ENCODE measurements around the gene DNPEP. TPM values are rescaled to one million over a fixed set of nuclear protein-coding genes. Genes with fewer than 3 reads are reported as not detected.

The DNPEP gene
- total and polyA plus RNA-seq, 9 donors, result 23.4 to 72.9 (median 61.8) TPM

- WGBS, 3 donors, result 35 to 44% (median 38%) methylated on average over 5 of the region's 5 CpGs
- H3K4me1 ChIP-seq (ENCODE audit: insufficient read depth), result no peaks in the 10 kb centered on the region
- TF ChIP-seq, protein P1, sequence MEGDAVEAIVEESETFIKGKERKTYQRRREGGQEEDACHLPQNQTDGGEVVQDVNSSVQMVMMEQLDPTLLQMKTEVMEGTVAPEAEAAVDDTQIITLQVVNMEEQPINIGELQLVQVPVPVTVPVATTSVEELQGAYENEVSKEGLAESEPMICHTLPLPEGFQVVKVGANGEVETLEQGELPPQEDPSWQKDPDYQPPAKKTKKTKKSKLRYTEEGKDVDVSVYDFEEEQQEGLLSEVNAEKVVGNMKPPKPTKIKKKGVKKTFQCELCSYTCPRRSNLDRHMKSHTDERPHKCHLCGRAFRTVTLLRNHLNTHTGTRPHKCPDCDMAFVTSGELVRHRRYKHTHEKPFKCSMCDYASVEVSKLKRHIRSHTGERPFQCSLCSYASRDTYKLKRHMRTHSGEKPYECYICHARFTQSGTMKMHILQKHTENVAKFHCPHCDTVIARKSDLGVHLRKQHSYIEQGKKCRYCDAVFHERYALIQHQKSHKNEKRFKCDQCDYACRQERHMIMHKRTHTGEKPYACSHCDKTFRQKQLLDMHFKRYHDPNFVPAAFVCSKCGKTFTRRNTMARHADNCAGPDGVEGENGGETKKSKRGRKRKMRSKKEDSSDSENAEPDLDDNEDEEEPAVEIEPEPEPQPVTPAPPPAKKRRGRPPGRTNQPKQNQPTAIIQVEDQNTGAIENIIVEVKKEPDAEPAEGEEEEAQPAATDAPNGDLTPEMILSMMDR (IDR thresholded peaks at IDR 0.05), result no peak
- TF ChIP-seq POLR2A (IDR thresholded peaks at IDR 0.05) (no peak), EP300 (IDR thresholded peaks at IDR 0.05) (no peak)
- intact Hi-C loops (cut with DNase I), result no loop called here
- peaks cover 0 to 6% of the 10 kb centered on the region in 2 donors for H3K9me3 ChIP-seq
- H3K27ac ChIP-seq, result no peak overlapping the region
- H3K4me3 ChIP-seq, result no peak overlapping the region
- H3K27me3 ChIP-seq, result no peaks in the 10 kb centered on the region
- no peak for DNase-seq
- no peaks in the 10 kb centered on the region for H3K36me3 ChIP-seq
Observed at GRCh38 chr2:219335373-219335786, 52.3 kb downstream of the DNPEP start.

DNA sequence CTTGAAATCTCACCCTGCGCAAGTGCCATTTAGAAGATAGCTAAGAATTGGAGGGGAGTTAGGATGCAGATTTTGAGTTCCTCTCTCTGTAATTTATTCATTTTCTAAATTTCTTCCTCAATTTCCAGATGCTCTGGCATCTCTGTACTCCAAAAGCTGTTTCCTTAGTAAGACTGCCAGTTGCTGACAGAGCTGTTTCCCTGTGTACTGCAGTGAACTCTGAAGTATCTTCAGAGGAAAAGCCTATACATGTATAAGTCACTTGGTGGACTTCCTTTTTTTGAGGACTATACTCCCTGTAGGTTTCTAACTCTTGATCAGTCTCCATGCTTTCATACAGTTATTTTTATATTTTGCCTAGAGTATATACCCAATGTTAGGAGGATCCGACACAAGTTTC is 53.6 kb downstream of the DNPEP start:
- Histone ChIP-seq H3K4me3 (no peak overlapping the region), H3K27ac (no peak overlapping the region), H3K36me3 (no peaks in the 10 kb centered on the region), H3K9me3 (peaks cover 0 to 6% of the 10 kb centered on the region in 2 donors), H3K27me3 (no peaks in the 10 kb centered on the region), H3K4me1 (ENCODE audit: insufficient read depth) (no peaks in the 10 kb centered on the region)
- WGBS, 3 donors, result 91 to 96% (median 93%) methylated on average over 2 of the region's 2 CpGs
- TF ChIP-seq EP300 (IDR thresholded peaks at IDR 0.05) (no peak), POLR2A (IDR thresholded peaks at IDR 0.05) (no peak)
- TF ChIP-seq, protein P1 (IDR thresholded peaks at IDR 0.05), result no peak
- DNase-seq, result no peak
- intact Hi-C loops (cut with DNase I), result no loop called here

DNA sequence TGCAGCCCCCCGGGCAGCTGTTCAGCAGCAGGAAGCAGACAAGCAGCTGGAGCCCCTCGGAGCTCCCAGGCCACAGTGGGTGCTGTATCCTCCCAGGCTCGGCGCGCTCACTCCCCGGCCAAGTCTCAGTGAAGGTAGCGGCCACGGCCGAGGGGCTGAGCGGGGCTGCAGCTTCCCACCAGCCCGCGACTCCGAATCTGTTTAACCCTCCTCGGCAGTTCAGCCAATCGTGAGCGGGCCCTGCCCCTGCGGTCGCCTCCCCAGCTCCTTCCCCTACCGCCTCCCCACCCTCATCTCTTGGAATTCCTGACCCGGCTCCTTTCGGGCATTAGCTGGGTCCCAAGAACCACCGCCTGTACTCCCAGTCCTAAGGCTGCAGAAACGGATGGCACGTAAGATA is 55.2 kb downstream of the DNPEP start, which contains the start of gene RESP18:
Gene RESP18, minus strand, starts transcription at position 203 of the 400 bp plus-strand sequence.
- H3K4me1 ChIP-seq (ENCODE audit: insufficient read depth), result no peaks in the 10 kb centered on the region
- 5 to 6% (median 5%) methylated on average over 24 of the region's 24 CpGs for WGBS, 3 donors
- no peak within 1 kb of the TSS for H3K4me3 ChIP-seq
- peaks cover 0 to 6% of the 10 kb centered on the region in 2 donors for H3K9me3 ChIP-seq
- H3K27me3 ChIP-seq, result no peaks in the 10 kb centered on the region
- TF ChIP-seq, protein P1 (IDR thresholded peaks at IDR 0.05), result no peak
- TF ChIP-seq POLR2A (IDR thresholded peaks at IDR 0.05) (no peak), EP300 (IDR thresholded peaks at IDR 0.05) (no peak)
- no peaks in the 10 kb centered on the region for H3K36me3 ChIP-seq
- intact Hi-C loops (cut with DNase I), result no loop called here
- no peak for DNase-seq
- no peak within 1 kb of the TSS for H3K27ac ChIP-seq

- no peaks in the 10 kb centered on the region for H3K27me3 ChIP-seq
- DNase-seq, result peak in 3 of 5 donors; percentile 35 to 56 (median 54)
- H3K36me3 ChIP-seq, result no peaks in the 10 kb centered on the region
- peaks cover 0 to 6% of the 10 kb centered on the region in 2 donors for H3K9me3 ChIP-seq
- 5 to 7% (median 7%) methylated on average over 39 of the region's 39 CpGs for WGBS, 3 donors
- TF ChIP-seq, protein P1 (IDR thresholded peaks at IDR 0.05), result no peak
- TF ChIP-seq POLR2A (IDR thresholded peaks at IDR 0.05) (no peak), EP300 (IDR thresholded peaks at IDR 0.05) (no peak)
- H3K4me3 ChIP-seq, result no peak overlapping the region
- intact Hi-C loops (cut with DNase I), result no loop called here
- no peaks in the 10 kb centered on the region for H3K4me1 ChIP-seq (ENCODE audit: insufficient read depth)
- H3K27ac ChIP-seq, result no peak overlapping the region
Observed at GRCh38 chr2:219331560-219332213, 56.0 kb downstream of the DNPEP start.
